HG02885 (cell line): Measurements from ENCODE around the gene AHSG.

Source experiments
- ATAC-seq: cut with Tn5 transposase; IDR thresholded peaks from one replicate; pipeline ENCODE4 v1.9.1; 2021; ENCODE audit warnings: mild to moderate bottlenecking; ENCODE audit not compliant: unreplicated experiment, poor library complexity

AHSG gene

DNA sequence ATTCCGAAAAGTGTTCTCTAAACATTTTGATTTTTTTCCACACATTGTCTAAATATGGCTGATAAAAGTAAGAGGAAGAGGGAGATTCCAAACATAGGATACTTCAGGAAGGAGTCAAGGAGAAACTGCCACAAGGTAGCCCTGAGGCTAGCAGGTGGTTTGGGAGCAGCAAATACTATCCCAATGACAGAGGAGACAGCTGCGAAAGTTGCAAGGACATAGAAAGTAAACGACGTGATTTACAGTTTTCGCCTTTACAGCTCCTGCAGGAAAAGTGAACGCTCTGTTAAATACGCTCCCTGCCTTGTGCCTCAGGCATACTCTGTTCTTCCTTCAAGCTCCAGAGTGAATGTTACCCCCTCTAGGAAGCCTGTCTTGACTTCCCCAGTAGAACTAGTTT, 23.7 kb downstream of the AHSG start:
- ATAC-seq: no peak

DNA sequence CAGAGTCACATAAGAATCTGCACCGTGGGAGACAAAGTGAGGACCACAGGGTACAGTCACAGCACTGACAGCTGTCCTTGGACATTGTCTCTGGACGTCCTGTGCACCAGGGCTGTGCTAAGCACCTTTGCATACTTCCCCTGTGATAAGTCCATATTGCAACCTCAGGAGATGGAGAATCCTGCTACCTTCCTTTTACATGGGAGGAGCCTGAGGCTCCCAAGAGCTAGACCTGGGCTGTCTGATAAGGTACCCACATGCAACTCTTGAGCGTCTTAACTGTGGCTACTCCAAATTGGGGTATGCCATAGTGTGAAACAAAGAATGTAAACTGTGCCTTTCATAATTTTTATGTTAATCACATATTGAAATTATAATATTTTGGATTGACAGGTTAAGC, 24.8 kb downstream of the AHSG start:
- no peak for ATAC-seq

DNA sequence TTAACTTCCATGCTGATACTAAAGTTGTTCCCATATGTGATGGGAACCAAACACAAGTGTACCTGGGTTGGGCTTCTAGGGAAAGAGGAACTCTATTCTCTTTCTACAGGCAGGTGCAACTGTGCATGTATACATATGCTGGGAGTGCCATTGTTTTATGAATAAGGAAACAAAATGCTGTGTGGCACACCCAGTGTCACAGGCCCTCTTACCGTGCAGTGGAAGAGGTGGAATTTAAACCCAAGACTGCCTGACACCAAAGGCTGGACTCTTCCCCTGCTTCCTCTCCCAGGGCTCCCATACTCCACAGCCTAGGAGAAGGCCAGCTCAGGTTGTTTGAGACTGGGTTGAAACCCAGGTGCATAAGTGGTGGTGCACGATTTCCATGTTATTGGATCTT, 25.4 kb downstream of the AHSG start:
- ATAC-seq: no peak

DNA sequence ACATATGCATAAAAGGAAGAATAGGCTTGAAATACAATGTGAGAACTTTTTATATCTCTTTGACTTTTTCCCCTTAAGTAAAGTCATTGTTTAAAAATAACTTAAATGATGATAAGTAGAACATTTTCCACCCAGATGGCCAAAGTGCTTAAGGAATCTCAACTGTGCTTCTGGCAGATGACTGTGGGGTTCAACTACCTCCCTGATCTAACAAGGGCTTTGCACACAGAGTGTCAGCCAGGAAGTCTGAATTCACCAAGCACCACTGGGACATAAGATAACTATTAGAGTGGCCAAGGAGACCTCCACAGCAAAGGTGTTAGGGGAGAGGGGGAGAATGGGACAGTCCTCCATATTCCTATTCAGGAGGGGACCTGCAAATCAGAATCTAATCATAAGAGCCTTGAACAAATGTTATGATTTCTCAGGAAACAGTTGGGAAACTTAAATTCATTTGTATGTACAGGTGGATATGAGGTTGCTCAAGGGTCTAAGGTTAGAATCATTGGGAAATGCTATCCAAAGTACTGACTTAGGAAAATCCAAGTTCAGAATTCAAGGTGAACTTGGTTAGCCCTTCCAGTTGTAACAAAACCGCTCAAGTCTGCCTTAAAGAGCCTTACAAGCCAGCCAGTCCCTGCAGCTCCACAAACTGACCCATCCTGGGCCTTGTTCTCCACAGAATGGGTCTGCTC, 27.1 kb downstream of the AHSG start, which contains the start of gene FETUB:
FETUB (plus strand) TSS at position 622 of the 695 bp plus-strand sequence; CDS start at position 684, 62 bp downstream.
- ATAC-seq: no peak

DNA sequence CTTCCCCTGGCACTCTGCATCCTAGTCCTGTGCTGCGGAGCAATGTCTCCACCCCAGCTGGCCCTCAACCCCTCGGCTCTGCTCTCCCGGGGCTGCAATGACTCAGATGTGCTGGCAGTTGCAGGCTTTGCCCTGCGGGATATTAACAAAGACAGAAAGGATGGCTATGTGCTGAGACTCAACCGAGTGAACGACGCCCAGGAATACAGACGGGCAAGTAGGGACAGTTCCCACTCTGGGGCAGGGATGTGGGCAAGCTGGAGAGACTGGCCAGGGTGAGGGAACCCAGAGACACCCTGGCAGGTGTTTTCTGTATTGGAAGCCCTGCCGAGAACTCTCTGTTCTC, 27.6 kb downstream of the AHSG start:
- ATAC-seq: no peak

DNA sequence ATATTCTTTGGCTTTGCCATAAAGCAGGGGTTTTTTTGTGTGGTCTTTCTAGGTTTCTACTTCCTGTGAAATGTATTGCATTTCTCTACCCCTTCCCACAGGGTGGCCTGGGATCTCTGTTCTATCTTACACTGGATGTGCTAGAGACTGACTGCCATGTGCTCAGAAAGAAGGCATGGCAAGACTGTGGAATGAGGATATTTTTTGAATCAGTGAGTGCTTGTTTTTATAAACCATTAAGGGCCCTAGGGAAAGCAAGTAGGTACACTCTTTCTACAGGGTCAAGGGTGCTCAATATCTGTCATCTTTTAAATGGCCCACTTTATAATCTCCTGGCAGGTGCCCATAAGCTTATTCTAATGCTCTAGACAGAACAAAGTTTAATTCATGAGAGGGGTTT, 28.1 kb downstream of the AHSG start:
- no peak for ATAC-seq

DNA sequence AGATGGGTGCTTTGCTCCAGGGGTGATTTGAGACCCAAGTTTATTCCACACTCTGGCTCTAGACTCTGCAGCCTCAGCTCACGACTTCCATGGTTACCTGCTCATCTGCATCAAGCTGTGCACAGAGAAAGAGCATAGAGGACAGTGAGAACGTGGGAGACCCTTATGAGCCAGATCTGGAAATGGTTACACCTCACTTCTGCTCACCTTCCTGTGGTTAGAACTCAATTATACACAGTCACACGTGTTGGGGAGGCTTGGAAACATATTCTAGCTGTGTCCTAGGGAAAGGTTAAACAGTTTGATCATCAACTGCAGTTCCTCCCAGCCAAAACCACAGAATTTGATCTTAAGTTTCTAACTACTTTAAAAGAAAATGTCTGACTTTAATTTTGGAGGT, 29.2 kb downstream of the AHSG start:
- no peak for ATAC-seq

DNA sequence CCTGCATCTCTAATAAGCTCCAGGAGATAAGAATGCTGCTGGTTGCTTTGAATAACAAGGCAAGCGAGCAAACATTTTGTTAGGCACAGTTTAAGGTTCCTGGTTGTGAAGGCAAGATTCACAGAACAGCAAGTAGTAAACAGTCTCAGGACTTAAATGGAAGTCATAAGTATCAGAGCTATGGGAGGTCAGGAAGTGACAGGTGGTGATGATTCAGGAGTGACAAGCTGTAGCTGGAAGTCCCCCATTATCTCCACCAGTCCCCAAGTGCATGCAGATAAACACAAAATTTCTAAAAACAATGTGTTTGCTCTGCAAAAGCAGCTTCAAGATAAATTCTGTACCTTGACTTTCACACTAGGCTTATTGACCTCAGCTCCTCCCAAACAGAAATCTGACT, 30.6 kb downstream of the AHSG start:
- no peak for ATAC-seq

DNA sequence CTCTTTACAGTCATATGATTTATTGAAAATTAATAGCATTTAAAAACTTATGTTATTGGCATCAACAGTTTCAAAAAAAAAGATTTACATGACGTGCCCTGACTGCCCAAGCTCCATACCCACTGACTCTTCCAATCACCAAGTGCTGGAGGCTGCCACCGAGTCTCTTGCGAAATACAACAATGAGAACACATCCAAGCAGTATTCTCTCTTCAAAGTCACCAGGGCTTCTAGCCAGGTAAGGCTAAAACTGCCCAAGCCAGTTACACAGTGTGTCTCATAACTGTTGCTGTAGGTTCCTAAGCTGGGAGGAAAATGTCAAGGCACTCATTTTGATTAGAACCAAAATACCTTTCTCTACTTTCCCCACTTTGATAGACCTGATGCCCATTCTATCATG, 31.8 kb downstream of the AHSG start:
- no peak for ATAC-seq

DNA sequence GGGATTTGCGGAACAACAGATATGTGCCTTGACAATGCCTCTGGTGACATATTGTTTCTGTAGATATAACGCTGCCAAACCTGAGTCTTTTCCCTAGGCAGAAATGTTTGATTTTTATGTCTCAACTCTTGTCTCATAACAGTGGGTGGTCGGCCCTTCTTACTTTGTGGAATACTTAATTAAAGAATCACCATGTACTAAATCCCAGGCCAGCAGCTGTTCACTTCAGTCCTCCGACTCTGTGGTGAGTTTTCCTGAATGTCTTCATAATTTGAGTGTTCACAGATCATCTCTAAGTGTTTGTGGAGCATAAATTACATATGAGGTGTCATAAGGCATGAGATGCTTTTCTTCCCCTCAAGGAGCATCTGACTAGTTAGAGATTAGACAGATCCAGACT, 33.2 kb downstream of the AHSG start:
- no peak for ATAC-seq

DNA sequence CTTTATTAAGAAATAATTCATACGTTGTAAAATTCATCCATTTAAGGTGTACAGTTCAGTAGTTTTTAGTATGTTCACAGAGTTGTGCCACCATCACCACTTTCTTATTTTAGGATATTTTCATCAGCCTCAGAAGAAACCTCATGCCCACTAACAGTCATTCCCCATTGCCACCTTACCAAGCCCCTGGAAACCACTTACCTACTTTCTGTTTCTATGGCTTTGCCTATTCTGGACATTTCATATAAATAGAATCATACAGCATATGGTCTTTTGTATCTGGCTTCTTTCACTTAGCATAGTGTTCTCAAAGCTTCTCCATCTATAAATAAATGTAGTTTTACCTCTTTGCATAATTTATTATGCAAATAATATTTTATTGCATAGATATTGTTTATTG, 34.0 kb downstream of the AHSG start:
- no peak for ATAC-seq

DNA sequence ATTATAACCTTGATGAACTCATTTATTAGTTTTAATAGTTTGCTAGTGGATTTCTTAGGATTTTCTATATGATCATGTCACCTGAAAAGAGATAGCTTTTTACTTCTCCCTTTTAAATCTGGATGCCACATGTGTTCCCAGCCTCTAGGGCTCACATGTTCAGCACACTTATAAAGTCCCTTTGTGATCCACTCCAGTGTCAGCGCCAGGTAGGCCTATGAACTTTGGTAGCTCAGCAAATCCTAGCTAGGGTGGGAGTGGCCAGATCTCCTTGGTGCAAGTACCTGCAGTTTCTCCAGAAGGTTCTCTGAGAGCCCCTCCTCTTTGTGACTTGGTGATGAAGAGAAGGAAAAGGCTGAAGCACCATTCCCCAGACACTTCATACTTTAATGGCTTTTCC, 36.0 kb downstream of the AHSG start:
- ATAC-seq: no peak

DNA sequence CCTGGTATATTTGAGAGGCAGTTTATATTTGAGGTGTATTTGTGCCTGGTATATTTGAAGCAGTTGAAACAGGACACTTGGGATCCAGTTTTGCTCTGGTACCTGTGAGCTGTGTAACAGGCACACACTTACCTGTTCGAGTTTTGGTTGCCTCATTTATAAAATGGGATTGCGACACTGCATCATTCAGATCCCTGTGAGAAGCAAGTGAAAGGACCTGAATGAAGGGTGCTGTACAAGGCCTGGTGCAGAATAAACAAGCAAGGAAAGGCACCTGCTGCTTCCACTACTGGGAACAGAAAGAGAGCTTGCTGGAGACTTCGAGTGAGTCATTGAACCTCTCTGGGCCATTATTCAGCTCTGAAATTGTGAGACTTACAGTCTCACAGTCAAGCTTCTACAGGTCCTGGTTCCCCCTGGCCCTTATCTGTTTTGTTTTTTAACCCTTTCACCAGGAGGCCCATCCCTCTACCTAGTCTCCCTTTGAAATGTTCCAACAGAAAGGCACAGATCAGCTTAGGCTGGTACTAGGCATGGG, 38.9 kb downstream of the AHSG start:
- no peak for ATAC-seq

DNA sequence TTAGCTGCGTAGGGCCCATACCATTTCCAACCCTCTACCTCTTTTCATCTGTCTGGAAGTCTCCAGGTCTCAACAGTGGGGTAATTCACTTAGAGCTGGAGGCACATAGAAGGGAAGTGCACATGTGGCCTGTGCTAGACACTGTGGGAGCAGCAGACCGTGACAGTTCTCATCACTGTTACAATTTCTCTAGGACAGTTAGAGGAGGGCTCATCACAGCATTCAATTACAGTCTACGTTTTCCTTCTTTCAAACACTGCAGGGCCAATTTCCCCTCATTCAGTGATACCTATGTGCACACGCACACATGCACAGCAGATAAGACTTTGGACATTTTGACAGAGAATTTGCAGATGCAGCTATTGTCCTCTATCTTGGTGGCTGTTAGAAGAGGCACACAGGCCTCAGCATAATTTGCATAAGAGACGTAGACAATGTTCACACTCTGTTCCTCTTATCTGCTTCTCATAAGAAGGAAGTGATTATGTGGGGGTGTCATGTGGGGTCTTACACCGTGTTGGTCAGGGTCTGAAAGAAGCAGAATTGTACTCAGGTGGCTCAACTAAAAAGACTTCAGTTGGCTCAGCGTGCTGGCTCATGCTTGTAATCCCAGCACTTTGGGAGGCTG, 40.3 kb downstream of the AHSG start:
- peak; percentile 95 for ATAC-seq

DNA sequence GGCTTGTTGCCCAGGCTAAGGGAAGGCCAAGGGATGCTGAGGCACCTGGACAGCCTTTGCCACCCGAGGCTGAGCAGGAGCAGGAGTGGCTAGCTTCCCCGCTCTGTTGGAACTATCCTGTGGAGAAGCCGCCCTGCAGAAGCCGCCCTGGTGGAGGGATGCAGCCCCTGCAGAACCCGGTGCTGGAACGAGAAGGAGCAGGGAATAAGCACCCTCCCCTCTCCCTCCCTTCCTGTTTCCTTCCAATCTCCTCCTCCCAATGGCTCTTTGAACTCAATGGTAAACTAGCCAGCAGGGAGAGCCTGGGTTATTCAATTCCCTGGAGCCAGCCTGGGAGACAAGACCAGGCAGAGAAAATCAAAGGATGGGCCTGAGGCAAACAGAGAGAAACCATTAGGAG, 41.1 kb downstream of the AHSG start:
- no peak for ATAC-seq

DNA sequence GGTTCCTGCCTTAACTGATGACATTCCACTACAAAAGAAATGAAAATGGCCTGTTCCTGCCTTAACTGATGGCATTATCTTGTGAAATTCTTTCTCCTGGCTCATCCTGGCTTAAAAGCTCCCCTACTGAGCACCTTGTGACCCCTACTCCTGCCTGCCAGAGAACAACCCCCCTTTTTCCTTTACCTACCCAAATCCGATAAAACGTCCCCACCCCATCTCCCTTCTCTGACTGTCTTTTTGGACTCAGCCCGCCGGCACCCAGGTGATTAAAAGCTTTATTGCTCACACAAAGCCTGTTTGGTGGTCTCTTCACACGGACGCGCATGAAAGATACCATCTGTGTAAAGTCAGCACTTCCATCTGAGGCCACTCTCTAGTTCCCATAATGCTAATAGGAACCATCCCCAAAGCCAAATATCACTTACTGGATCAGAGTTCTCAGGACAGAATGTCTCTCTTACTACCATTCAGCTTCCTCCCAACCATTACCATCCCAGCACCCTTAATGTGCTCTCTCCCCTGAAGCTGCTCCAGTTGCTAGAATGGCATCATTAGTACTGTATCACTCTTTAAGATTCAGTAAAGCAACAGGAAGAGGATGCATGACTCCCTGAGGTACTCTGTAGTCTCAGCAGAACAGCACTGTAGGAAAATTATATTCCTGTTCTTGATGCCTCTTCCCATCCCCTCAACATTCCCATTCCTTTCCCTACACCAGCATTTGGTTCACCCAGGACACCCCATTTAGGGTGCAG, 50.7 kb downstream of the AHSG start:
- no peak for ATAC-seq

DNA sequence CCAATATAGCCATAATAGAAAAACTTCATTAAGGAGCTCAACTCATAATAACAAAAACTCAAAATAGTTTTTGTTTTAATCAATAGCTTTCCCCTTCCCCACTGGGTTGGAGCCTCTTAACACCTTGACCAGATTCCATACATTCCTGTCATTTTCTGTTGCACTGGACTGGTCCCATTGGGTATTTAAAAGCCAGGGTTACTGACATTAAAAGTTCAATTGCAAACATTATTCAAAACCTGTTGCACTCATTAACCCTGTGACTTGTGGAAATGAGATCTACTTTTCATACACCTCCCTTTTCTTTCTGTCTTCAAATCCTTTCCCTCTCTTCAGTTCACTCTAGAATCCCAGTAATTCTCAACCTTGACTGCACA, 51.2 kb downstream of the AHSG start:
- no peak for ATAC-seq

DNA sequence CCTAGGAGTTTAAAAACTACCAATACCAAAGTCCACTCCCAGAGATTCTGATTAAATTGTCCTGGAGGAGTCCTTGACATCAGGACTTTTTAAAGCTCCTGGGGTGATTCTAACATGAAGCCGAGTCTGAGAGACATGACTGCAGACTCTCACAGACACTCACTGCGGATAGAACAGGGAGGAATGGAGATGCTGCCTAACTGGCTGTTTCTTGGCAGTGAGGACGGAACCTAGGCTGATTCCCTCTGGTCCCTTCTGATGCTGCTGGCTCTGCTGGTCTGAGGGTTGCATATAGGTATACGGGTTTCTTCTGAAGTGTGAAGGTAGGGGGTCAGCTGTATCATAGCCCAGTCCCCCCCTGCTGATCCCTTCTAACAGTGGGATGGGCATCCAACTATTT, 51.6 kb downstream of the AHSG start:
- ATAC-seq: no peak

DNA sequence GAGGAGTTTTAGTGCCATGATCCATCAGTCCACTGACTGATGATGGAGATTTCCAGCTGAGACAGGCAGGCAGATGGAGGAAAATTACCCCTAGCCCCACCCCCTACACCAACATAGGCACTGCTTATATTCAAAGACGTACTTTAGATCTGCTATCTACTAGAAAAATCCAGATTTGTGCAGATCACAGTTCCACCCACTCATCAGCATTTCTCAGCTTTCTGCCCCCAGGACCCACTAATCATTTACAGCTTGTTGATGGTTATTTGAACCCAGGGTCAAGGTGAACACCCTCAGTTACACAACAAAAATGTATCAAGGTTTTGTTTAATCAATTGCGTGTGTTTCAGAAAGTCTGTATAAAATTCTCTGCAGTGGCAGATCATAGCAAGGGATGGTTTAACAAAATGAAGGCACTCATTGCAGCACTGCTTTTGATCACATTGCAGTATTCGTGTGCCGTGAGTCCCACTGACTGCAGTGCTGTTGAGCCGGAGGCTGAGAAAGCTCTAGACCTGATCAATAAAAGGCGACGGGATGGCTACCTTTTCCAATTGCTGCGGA, 52.8 kb downstream of the AHSG start, which contains the start of gene HRG:
HRG (plus strand) TSS at position 390 of the 564 bp plus-strand sequence; CDS start at position 408, 18 bp downstream.
- no peak for ATAC-seq

DNA sequence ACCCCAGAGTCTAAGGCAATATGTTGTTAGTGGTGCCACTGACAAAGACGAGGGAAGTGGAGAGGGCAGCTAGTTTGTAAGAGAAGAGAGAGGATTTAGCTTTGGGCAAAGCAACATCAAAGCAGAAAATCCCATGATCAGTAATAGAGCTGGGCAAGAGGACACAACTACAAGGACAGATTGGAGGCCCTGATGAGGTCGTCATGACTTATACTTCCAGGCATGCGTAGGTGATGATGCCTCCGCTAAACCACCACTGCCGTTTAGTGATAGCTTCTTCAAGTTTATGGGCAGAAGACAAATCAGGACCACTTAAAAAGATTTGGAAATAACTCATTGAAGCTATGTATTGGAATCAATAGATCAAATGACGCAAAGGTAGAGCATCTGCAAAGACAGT, 55.6 kb downstream of the AHSG start:
- no peak for ATAC-seq
